GM19324 (cell line): ENCODE measurements around the gene KCNC3.

Source experiments
- ATAC-seq: cut with Tn5 transposase; IDR thresholded peaks from one replicate; pipeline ENCODE4 v1.9.1; 2021; ENCODE audit warnings: mild to moderate bottlenecking, moderate library complexity; ENCODE audit not compliant: unreplicated experiment, low FRiP score

KCNC3 gene

DNA sequence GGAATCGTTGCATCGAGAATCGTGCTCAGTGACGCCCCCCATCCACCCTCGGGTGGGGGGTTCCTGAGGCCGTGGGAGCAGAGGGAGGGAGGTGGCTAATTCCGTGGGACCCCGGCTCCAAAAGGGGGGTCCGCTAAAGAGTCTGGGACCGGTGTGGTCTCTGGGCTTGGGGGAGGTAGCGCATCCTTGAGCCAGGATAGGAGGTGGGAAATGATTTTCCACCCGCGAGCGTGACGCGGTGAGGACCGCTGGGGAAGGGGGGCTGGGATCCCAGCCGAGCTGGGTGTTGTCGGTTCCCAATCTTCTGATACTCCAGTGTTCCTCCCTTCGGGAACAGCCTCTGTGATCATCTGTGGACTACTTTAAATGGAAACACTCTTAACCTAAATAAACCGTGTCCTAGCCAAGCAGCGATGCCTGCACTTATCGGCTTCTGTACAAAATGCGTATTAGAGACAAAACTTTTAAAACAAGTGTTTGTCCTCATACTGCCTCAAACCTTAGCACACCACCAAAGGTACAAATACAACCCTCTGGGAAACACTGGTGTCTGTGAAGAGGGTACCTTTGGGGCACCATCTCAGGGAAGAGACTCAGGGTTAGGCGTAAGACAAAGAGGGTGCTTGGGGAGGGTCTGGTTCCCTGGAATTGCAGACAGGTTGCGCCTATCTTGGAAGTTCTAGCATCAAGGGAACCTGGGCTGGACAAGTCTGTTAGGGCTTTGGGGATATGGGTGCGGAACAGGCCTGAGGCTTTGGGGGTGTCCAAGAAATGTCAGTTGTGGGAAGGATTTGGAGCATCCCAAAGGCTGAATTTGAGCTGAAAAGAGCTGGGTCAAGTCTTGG, 16.0 kb downstream of the KCNC3 start:
- no peak for ATAC-seq

DNA sequence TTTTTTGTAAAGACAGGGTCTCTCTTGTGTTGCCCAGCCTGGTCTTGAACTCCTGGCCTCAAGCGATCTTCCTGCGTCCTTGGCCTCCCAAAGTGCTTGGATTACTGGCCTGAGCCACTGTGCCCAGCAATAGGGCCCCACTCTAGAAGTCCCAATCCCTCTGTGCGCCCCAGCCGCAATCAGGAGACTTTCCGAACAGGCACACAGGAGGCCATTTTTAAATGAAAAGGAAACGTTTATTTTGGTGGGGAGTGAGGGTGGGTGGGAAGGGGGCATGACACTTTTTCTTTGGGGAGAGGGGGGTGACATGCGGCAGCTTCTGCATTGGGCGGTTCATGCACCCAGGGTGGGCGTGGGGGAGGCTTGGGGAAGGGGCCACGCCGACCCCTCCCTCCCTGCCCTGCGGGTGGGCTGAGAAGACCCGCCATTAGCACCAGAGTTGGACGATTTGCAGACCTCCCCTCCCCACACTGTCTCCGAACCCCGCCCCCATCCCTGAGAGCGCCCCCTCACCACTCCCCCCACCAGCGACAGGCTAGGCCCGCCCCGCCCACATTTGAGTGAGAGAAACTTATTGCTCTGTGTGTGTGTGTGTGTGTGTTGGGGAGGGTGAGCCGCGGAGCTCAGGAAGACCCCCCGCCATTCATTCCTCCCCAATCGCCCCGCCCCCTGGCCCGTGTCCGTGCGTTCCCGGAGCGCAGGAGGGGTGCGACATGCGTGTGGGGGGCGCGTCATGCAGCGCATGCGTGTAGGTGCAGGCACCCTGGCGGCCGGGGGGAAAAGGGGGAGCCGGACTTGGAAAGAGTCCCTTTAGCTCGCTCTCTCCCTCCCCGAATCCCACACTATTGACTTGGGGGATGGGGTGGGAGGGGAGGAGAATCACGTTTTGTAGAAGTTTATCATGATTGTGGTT, 17.2 kb downstream of the KCNC3 start:
- ATAC-seq, result no peak

DNA sequence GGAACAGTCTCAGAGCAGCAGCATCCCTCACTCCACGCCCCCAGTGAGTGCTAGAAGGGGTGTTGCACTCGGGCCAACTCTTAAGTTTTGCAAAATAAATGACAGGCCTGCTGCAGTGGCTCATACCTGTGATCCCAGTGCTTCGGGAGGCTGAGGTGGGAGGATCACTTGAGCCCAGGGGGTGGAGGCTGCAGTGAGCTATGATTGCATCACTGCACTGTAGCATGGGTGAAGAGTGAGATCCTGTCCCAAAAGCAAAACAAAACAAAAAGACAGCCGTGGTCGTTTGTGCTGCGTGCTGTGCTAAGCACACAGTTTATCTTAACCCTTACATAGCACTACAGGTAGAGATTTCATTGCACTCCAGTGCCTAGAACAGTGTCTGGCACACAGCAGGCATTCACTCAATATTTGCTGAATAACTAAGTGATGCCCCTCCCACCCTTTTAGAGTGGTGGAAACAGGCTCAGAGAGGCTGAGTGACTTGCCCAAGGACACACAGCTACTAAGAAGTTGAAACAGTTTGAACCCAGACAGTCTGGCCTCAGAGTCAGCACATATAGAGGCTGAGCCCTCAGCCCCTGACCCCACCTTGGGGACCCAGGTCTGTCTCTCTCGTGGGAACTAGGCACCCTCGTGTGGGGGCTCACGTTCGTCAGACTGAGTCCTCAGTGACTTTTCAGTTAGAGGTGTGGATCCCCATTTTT, 18.3 kb downstream of the KCNC3 start:
- ATAC-seq, result no peak

DNA sequence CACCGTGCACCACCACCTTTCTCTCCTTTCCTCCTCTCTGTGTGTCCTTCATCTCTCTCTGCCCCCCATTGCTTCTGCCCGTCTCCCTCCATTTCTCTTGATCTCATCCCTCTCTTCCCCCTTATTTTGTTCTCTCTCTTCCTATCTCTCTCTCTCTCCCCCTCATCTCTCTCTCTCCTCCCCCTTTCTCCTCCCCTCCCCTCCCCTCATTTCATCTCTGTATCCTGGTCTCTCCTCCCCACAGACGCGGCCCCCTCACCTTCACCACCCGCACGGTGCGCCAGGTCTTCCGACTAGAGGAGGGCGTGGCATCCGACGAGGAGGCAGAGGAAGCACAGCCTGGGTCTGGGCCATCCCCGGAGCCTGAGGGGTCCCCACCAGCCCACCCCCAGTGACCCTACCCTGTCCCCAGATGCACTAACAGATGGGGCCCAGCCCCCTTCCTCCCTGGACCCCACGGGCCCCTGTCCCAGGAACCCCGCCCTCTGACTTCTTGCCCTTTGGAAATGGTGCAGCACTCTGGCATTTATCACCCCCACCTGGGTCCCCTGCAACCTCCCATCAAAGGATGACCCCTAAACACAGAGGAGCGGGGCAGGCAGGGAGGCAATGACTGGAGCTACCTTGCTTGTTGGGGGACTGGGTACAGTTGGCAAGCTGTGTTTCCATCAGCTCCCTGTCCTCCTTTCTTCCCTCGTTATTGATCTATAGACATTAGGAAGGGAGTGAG, 19.6 kb downstream of the KCNC3 start:
- ATAC-seq, result no peak

DNA sequence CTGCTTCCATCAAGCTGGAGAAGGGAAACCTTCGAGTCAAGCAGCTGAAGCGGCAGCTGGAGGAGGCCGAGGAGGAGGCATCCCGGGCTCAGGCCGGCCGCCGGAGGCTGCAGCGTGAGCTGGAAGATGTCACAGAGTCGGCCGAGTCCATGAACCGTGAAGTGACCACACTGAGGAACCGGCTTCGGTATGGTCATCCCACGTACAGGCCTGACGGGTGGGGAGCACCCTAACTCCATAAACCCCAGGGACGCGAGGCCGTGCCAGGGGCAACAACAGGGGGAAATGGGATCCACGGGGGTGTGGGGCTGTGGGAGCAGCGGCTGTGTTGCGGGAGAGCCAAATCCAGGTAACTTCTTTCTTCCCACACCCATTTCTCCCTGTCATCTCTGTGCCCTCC, 20.2 kb downstream of the KCNC3 start:
- ATAC-seq, result no peak

DNA sequence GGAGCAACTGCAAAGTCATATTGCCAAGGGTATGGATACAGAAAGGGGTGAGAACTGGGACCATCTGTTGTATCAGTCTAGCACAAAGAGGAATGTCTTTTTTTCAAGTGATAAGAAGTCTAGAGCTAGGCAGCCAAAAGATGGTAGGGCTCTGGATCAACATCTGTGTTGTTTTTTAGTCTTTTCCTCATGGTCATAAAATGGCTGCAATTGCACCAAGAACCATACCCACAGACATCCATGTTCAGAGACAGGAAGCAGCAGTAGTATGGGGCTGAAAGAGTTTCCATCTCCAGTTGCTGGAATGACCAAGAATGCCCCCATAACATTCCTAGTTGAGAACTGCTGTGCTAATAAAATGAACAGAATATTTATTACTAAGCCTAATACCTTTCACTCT, 25.6 kb downstream of the KCNC3 start:
- no peak for ATAC-seq

DNA sequence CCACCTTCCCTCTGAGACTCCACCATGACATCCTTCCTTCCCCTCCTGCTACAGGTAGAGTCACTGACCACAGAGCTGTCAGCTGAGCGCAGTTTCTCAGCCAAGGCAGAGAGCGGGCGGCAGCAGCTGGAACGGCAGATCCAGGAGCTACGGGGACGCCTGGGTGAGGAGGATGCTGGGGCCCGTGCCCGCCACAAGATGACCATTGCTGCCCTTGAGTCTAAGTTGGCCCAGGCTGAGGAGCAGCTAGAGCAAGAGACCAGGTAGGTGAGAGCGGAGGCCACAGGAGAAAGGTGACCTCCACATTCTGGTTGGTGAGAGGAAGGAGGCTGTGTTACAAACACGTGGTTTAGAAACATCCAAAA, 27.6 kb downstream of the KCNC3 start:
- no peak for ATAC-seq

DNA sequence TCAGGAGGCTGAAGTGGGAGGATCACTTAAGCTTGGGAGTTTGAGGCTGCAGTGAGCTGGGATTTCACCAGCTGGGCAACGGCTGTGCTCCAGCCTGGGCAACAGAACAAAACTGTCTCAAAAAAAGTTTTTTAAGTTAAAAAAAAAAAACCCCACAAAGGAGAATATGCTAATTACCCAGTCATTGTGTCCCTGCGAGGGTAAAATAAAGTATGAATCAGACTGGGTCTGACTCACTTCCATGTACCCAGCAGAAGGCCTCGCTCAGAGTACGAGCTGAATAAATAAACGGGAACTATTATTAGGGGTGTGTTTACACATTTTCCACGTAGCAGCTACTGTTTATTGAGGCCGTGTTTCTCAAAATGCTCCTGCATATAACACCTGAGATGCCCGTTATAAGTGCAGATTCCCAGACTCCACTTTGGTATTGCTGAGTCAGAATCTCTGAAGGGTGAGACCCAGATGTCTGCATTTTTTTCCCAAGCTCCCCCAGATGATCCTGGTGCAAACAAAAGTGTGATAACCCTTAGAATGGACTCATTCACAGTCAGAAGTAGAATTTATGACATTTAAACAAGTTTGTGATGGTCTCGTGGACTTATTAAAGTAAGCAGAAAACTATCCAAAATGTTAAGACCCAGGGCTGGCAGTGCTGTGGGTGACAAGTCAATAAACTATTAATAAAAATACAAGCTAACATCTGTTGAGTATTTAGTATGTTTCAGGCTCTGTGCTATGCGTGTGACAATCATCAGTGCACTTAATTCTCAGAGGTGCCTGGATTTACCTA, 28.2 kb downstream of the KCNC3 start:
- no peak for ATAC-seq

DNA sequence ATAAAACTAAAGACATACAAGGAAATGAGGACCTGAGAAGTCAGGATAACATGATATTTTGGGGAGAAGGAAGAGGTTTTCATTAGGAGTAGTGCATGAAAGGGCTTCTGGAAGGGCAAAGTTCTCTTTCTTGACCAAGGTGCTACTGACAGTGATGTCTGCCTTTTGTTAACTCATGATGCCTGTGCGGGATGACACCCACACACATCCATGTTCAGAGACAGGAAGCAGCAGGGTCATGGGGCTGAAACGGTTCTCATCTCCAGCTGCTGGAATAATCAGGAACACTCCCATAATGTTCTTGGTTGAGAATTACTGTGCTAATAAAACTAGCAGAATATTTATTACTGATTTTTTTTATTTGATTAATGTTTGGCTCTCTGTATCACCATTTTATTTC, 29.1 kb downstream of the KCNC3 start:
- no peak for ATAC-seq

DNA sequence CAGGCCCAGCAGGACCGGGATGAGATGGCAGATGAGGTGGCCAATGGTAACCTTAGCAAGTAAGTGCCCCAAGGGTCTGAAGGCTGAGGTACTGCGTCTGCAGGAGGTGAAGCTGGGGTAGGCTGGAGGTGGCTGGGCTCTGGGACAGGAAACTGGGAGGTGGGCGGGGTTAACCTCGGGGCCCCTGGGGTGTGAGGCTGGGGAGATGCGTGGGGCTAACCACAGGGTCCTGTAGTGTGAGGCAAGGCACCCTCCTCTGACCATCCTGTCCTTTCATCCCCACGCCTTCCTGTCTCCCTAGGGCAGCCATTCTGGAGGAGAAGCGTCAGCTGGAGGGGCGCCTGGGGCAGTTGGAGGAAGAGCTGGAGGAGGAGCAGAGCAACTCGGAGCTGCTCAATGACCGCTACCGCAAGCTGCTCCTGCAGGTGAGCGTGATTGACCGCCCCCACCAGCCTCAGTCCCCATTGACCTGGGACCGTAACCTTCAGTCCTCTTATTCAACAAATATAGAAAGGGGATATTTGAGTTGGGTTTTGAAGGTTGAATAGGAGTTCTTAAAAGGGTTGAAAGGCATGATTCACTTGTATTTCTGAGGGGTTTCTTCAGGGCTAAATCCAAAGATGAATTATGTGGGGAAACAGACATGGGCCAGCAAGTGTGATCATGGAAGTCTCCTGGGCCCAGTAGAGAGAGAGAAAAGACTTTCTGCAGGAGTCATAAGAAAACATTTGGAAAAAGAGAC, 35.7 kb downstream of the KCNC3 start:
- no peak for ATAC-seq

DNA sequence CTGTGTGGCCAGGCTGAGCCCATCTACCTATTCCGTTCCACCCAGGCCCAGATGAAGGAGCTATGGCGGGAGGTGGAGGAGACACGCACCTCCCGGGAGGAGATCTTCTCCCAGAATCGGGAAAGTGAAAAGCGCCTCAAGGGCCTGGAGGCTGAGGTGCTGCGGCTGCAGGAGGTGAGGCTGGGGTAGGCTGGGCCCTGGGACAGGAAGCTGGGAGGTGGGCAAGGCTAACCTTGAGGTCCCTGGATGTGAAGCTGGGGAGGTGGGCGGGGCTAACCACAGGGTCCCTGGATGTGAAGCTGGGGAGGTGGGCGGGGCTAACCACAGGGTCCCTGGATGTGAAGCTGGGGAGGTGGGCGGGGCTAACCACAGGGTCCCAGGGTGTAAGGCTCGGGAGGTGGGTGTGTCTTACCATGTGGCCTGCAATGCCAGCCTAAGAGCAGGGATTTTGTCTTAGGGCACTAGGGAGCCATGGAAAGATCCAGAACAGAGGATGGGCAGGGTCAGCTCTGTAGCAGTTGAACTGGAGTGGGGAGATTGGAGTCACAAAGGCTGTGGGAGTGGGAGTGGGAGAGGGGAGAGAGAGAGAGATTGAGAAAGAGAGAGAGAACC, 36.9 kb downstream of the KCNC3 start:
- ATAC-seq, result no peak

DNA sequence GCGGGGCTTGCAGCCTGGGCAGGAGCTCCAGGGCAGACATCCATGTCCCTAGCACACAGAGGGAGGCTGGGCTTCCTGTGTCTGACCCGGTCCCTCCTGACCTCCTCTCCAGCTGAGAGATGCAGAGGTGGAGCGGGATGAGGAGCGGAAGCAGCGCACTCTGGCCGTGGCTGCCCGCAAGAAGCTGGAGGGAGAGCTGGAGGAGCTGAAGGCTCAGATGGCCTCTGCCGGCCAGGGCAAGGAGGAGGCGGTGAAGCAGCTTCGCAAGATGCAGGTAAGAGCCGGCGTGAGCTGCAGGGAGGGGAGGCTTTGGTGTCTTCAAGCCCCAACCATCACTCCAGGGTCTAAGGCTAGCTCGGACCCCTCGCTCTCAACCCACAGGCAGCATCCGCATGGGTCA, 38.4 kb downstream of the KCNC3 start:
- ATAC-seq, result no peak

DNA sequence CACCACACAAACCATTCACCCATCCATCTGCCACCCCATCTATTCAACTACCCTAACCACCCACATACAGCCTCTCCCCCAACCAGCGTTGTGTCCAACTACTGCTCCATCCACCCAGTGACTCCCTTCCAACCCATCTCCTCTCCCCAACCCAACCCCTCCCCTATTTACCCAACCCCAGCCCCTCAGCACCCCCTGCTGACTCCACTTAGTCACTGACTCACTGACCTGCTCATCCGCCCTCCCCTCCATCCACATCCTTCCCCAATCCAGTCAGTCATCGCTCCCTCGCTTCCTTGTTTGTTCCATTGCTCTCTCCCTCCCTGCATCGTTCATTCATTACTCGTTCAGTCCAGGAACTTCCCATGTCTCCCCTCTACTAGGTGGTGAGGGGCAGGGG, 39.2 kb downstream of the KCNC3 start:
- ATAC-seq, result no peak

DNA sequence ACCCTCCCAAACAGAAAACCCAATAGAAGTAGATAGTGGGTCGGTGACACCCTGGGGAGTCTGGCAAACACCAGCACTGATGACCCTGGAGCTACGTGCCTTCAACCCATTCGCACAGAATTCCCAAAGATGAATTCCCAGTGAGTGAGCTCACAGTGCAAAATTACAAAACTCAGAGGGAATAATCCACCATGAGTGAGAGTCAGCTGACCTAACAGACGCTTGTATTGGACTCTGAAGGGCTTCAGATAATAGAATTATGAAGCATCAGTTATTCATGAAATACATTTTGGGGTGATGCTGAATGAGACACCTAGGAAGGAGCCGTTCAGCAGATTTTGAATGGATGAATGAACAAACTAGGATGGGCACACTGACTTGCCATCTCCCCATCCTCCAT, 40.2 kb downstream of the KCNC3 start:
- ATAC-seq, result no peak

DNA sequence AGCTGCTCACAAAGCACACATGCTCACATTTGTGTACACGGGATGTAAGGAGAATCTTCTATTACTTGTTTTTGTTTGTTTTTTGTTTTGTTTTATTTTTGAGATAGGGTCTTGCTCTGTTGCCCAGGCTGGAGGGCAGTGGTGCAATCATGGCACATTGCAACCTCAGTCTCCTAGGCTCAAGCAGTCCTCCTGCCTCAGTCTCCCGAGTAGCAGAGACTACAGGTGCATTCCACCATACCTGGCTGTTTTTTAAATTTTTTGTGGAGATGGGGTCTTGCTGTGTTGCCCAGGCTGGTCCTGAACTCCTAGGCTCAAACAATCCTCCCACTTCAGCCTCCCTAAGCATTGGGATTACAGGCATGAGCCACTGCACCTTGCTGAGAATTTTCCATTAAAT, 41.8 kb downstream of the KCNC3 start:
- no peak for ATAC-seq

DNA sequence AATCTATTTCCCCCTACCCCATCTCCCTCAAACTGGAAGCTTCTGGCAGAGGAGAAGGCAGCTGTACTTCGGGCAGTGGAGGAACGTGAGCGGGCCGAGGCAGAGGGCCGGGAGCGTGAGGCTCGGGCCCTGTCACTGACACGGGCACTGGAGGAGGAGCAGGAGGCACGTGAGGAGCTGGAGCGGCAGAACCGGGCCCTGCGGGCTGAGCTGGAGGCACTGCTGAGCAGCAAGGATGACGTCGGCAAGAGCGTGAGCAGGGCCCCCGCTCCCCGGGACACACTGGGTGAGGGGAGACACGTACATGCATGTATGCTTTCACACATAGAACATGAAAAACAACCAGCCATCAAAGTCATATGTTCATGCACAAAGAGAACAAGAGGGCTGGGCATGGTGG, 42.7 kb downstream of the KCNC3 start:
- no peak for ATAC-seq

DNA sequence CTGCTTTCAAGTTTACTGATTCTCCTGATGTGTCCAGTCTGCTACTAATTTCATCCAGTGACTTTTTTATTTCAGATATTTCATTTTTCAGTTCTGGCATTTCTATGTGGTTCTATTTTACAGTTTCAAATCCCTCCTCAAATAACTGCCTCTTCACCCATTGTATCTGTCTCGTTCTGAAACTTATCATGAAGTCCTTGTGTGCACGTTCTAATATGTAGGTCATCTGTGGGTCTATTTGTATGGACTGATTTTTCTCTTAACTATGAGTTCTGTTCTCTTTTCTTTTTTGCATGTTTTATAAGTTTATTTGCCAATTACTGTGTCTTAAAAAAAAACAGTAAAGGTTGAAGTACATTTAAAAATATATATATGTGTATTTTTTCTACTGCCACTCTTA, 43.3 kb downstream of the KCNC3 start:
- ATAC-seq, result no peak

DNA sequence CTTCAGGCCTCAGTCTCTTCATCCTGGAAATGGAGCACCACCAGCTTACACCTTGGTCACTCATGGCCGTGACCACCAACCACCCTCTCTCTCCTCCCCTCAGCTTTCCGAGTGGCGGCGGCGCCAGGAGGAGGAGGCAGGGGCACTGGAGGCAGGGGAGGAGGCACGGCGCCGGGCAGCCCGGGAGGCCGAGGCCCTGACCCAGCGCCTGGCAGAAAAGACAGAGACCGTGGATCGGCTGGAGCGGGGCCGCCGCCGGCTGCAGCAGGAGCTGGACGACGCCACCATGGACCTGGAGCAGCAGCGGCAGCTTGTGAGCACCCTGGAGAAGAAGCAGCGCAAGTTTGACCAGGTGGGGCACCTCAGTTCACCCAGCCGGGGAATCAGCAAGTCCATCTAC, 47.7 kb downstream of the KCNC3 start:
- ATAC-seq, result no peak

DNA sequence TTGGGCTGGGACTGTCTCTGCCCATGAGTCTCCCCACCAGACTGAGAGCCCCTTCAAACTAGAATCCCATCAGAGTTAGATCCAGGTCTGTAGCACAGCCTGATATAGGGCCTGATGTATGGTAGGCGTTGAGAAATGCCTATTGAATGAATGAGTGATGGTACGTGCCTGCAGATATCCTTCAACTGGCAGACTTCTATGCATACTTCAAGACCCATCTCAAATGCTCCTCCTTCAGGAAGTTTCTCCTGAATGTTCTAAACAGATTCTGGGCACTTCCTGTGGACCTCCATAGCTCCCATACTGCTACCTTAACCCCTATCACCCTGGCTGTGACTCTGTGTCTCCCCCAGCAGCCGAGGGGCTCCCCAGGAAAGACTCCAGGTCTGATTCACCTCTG, 48.2 kb downstream of the KCNC3 start:
- ATAC-seq, result no peak
